HepG2 (cell line): ENCODE results near the gene RASA4B. TPM values are rescaled to one million over a fixed set of nuclear protein-coding genes. Genes with fewer than 3 reads are reported as not detected.

Experiments
- ARNTL ChIP-seq: sonication (generic); formaldehyde crosslinking; IDR thresholded peaks from 2 replicates; pipeline ENCODE4 v1.4.0; 2020; ENCODE audit warnings: mild to moderate bottlenecking, missing genetic modification reagents
- FIP1L1 ChIP-seq: fragments of 200-400 bp; formaldehyde crosslinking; IDR thresholded peaks from 2 replicates; pipeline ENCODE4 v1.6.1; 2018; ENCODE audit warnings: low read depth, mild to moderate bottlenecking, low read length, moderate library complexity, borderline replicate concordance; ENCODE audit not compliant: insufficient read depth
- KLF6 ChIP-seq: IDR thresholded peaks from 2 replicates; pipeline ENCODE4 v1.8.0; 2016; ENCODE audit warnings: missing biosample characterization, missing genetic modification reagents
- MEIS1 ChIP-seq: sonication (generic); formaldehyde crosslinking; IDR thresholded peaks from 2 replicates; pipeline ENCODE4 v1.9.0; 2021; ENCODE audit warnings: mild to moderate bottlenecking, missing genetic modification reagents, moderate library complexity, borderline replicate concordance
- MYC ChIP-seq: sonication (generic); formaldehyde crosslinking; IDR thresholded peaks from 2 replicates; pipeline ENCODE4 v1.9.0; 2021; ENCODE audit warnings: missing genetic modification reagents, borderline replicate concordance
- NRL ChIP-seq: sonication (generic); formaldehyde crosslinking; IDR thresholded peaks from 2 replicates; pipeline ENCODE4 v1.5.0; 2020; ENCODE audit warnings: missing genetic modification reagents, mild to moderate bottlenecking, moderate library complexity, borderline replicate concordance
- RBFOX2 ChIP-seq: fragments of 200-400 bp; formaldehyde crosslinking; IDR thresholded peaks from 2 replicates; pipeline ENCODE4 v1.6.1; 2017; ENCODE audit warnings: low read depth, mild to moderate bottlenecking, low read length
- RXRB ChIP-seq: IDR thresholded peaks from 2 replicates; pipeline ENCODE4 v1.6.1; 2016; ENCODE audit warnings: borderline replicate concordance, missing genetic modification reagents, missing compliant biosample characterization
- YY1 ChIP-seq: IDR thresholded peaks from 2 replicates; pipeline ENCODE4 v1.6.1; 2011; ENCODE audit warnings: low read length, low read depth, moderate library complexity, mild to moderate bottlenecking; ENCODE audit not compliant: insufficient read depth, insufficient replicate concordance
- ZNF292 ChIP-seq: sonication (generic); formaldehyde crosslinking; IDR thresholded peaks from 2 replicates; pipeline ENCODE4 v1.8.1; 2022; ENCODE audit warnings: mild to moderate bottlenecking, low read depth, missing genetic modification reagents, borderline replicate concordance
- ZNF362 ChIP-seq: sonication (generic); formaldehyde crosslinking; IDR thresholded peaks from 2 replicates; pipeline ENCODE4 v1.4.0; 2020; ENCODE audit warnings: missing genetic modification reagents, mild to moderate bottlenecking, borderline replicate concordance
- ZNF646 ChIP-seq: sonication (generic); formaldehyde crosslinking; IDR thresholded peaks from 2 replicates; pipeline ENCODE4 v1.9.0; 2021; ENCODE audit warnings: mild to moderate bottlenecking, missing genetic modification reagents
- ZNF776 ChIP-seq: sonication (generic); formaldehyde crosslinking; IDR thresholded peaks from 2 replicates; pipeline ENCODE4 v1.4.0; 2020; ENCODE audit warnings: mild to moderate bottlenecking, missing genetic modification reagents
- ZSCAN31 ChIP-seq: sonication (generic); formaldehyde crosslinking; IDR thresholded peaks from 2 replicates; pipeline ENCODE4 v1.5.0; 2020; ENCODE audit warnings: low read depth, mild to moderate bottlenecking, missing genetic modification reagents
- polyA plus RNA-seq, 8 experiments: library from polyadenylated mRNA; depleted of rRNA in 3 of 8; stranded (reverse) in 7 of 8; unstranded in 1 of 8; fragments of >200 nt; fragmentation: Illumina TruSeq in 4 of 8; extraction: Trizol in 4 of 8; gene quantifications; 2 replicates each; pipeline versions ENCODE4 v1.2.1 to v1.2.3, GENCODE V29; 2011 to 2016; ENCODE audit warnings: low read depth in 4 of 8, missing spikeins in 1 of 8, mixed read lengths in 1 of 8; ENCODE audit not compliant: insufficient read depth in 1 of 8
- total RNA-seq, 5 experiments: library from RNA; depleted of rRNA; stranded (reverse); fragments of >200 nt; fragmentation: Illumina TruSeq; extraction: Trizol; gene quantifications; 2 replicates each; pipeline ENCODE4 v1.2.3, GENCODE V29; 2016; ENCODE audit warnings: low read depth in 1 of 5
- TF ChIP-seq, protein P1 (sequence below): sonication (generic); formaldehyde crosslinking; IDR thresholded peaks from 2 replicates; pipeline ENCODE4 v1.4.0; 2020; ENCODE audit warnings: mild to moderate bottlenecking, missing genetic modification reagents

Gene RASA4B
- total and polyA plus RNA-seq, 2 of the 13 experiments (the other 11 are each of a cell fraction or from before 2014, with no cell fraction given), result 0.82 to 1.3 TPM

DNA sequence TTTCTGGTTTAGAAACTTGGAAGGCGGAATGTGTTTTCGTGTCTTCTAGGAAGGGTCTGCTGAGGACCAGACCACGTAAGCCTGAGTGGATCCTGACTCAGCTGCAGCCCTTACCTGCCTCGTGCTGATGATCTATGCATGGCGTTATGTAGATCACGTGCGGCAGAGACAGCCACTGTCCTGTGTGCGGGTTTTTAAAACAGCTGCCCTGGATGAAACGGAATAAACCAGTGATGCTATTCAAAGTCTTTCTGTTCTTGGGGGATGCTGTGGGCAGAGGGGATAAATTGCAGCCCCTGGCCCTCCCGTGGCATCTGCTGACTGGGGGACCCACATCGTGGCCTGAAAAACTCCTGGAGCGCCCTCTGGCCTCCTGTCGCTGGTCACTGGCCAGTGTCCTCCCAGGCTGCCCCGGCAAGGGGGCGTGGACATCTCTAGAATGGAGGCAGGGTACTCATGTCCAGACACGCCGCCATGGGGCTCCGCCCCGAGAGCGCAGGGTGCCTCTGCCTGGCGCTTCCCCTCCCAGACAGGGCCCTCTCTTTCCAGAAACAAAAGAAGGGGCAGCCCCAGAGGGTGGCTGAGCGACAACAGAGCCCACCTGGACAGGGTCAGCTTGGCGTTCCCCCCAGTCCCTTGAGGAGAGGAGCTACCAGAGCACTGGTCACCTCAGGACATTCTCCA, 66.1 kb downstream of the RASA4B start (continued):
- TF ChIP-seq ZNF646 (CRISPR knock-in tag) (no peak), ZNF362 (CRISPR knock-in tag) (no peak; the same call in 1 of the 2 replicates), YY1 (peak; percentile 89), ARNTL (peak; percentile 50; the same call in 1 of the 2 replicates), MYC (peak; percentile 72), MEIS1 (no peak), ZSCAN31 (0 out of 2 replicates have a peak, but pooled peaks have one; percentile 41), RBFOX2 (0 out of 2 replicates have a peak, but pooled peaks have one; percentile 35), KLF6 (CRISPR knock-in tag) (no peak), ZNF776 (no peak), NRL (CRISPR knock-in tag) (no peak), ZNF292 (CRISPR knock-in tag) (0 out of 2 replicates have a peak, but pooled peaks have one; percentile 29), RXRB (CRISPR knock-in tag) (no peak), FIP1L1 (no peak)
- TF ChIP-seq, protein P1, sequence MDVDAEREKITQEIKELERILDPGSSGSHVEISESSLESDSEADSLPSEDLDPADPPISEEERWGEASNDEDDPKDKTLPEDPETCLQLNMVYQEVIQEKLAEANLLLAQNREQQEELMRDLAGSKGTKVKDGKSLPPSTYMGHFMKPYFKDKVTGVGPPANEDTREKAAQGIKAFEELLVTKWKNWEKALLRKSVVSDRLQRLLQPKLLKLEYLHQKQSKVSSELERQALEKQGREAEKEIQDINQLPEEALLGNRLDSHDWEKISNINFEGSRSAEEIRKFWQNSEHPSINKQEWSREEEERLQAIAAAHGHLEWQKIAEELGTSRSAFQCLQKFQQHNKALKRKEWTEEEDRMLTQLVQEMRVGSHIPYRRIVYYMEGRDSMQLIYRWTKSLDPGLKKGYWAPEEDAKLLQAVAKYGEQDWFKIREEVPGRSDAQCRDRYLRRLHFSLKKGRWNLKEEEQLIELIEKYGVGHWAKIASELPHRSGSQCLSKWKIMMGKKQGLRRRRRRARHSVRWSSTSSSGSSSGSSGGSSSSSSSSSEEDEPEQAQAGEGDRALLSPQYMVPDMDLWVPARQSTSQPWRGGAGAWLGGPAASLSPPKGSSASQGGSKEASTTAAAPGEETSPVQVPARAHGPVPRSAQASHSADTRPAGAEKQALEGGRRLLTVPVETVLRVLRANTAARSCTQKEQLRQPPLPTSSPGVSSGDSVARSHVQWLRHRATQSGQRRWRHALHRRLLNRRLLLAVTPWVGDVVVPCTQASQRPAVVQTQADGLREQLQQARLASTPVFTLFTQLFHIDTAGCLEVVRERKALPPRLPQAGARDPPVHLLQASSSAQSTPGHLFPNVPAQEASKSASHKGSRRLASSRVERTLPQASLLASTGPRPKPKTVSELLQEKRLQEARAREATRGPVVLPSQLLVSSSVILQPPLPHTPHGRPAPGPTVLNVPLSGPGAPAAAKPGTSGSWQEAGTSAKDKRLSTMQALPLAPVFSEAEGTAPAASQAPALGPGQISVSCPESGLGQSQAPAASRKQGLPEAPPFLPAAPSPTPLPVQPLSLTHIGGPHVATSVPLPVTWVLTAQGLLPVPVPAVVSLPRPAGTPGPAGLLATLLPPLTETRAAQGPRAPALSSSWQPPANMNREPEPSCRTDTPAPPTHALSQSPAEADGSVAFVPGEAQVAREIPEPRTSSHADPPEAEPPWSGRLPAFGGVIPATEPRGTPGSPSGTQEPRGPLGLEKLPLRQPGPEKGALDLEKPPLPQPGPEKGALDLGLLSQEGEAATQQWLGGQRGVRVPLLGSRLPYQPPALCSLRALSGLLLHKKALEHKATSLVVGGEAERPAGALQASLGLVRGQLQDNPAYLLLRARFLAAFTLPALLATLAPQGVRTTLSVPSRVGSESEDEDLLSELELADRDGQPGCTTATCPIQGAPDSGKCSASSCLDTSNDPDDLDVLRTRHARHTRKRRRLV (CRISPR knock-in tag), result no peak
